HG03025 (cell line): ENCODE data around the gene ZGRF1.
A peak's percentile ranks its signal among the peaks of the same experiment; 100 is the strongest.
"Not testable (repeated sequence)": the region's sequence is repeated elsewhere in the genome, so short reads cannot be mapped to it uniquely, and the experiment has no call there.

ENCODE experiments used
- ATAC-seq: cut with Tn5 transposase; IDR thresholded peaks from one replicate; pipeline ENCODE4 v1.9.1; 2021; ENCODE audit warnings: mild to moderate bottlenecking, moderate library complexity; ENCODE audit not compliant: unreplicated experiment, low FRiP score

Gene ZGRF1, protein sequence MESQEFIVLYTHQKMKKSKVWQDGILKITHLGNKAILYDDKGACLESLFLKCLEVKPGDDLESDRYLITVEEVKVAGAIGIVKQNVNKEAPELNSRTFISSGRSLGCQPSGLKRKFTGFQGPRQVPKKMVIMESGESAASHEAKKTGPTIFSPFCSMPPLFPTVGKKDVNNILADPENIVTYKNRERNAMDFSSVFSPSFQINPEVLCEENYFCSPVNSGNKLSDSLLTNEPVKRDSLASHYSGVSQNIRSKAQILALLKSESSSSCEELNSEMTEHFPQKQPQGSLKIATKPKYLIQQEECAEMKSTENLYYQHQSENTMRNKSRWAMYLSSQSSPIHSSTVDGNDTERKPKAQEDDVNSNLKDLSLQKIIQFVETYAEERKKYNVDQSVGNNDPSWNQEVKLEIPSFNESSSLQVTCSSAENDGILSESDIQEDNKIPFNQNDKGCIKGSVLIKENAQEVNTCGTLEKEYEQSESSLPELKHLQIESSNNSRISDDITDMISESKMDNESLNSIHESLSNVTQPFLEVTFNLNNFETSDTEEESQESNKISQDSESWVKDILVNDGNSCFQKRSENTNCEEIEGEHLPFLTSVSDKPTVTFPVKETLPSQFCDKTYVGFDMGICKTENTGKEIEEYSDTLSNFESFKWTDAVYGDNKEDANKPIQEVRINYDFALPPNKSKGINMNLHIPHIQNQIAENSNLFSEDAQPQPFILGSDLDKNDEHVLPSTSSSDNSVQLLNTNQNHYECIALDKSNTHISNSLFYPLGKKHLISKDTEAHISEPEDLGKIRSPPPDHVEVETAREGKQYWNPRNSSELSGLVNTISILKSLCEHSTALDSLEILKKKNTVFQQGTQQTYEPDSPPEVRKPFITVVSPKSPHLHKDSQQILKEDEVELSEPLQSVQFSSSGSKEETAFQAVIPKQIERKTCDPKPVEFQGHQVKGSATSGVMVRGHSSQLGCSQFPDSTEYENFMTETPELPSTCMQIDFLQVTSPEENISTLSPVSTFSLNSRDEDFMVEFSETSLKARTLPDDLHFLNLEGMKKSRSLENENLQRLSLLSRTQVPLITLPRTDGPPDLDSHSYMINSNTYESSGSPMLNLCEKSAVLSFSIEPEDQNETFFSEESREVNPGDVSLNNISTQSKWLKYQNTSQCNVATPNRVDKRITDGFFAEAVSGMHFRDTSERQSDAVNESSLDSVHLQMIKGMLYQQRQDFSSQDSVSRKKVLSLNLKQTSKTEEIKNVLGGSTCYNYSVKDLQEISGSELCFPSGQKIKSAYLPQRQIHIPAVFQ (N-terminal part only)

DNA sequence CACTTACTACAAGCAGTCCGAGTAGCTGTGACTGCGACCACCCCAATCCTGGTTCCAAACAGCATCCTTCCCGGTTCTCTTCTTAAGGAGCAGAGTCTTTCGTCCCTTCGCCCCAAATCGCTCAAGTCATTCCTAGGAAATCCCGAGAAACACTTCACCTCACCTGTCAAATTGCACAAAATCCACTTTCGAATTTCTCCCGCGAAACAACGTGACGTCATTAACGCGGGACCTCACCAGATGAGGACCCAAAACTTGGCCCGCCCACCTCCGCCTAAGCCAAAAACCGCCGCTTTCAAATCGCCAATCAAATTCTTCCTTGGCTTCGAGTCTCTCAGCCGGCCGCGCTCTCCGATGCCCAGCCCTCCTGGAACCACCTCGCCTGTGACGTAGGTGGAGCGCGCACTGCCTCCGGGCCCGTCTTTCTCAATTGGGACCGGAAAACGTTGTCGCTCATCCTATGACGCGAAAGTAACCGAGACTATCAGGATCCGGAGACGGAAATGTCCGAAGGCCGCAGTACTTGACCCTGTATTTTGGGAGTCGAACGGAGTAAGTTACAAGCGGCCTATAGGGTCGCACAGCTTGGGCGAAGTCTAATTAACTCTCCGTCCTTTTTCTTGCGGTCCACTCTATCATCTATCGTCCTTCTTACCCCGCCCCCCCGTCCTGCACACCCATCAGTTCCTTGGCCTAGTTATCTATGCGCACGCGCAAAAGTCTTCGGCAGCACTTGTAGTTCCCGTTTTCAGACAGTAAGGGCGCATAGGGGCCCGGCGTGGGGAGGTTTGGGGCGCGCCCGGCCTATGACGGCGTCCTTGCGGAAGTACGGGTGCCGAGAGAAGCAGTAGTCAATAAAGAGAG, at the start of gene ZGRF1, which contains the start of gene LARP7:
Gene ZGRF1 (minus strand): TSS at position 222 of the 864 bp plus-strand sequence. CDS start 3,733 bp downstream, outside the sequence.
Gene LARP7 (plus strand): TSS at position 456 of the 864 bp plus-strand sequence. CDS start 7,527 bp downstream, outside the sequence.
- ATAC-seq, result peak; percentile 92

DNA sequence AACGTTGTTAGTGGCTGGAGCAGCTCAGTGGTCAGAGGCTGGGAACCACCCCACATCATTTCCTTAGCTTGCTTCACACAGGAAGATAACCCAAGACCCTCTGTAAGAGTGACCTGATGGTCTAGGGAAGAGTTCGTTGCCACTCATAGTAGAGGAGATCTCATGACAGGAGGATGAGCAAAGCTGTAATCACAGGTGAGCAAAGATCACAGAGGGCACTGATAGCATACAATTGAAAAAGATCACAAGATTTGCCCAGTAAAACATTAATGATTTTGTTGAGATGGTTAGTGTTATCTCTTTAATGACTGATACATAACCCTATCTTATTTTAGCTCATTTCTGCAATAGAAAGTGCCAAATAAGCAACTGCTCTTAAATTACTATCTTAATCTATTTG, 44.3 kb upstream of the ZGRF1 start:
- ATAC-seq, result no peak

DNA sequence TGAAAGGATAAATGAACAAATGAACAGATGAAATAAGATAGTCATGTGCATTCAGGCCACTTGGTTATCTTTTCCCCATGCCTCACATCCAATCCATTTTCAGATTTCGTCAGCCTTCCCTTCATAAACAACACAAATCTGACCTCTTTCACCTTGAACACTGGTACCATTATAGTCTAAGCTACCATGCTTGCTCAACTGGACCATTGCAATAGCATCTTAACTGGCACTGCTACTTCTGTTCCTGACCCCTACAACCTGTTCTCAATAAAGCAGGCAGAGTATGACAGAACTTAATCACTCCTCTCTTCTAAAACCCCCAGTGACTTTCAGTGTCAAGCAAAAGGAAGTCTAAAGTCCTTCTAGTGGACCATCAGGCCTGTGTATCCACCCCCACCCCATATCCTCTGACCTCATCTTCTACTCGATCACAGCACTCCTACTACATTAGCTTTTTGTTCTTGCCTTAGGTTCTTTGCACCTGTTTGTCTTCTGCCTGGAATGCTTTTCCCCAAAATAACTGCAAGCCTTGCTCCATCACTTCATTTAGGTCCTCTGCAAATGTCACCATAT, 40.9 kb upstream of the ZGRF1 start:
- no peak for ATAC-seq

DNA sequence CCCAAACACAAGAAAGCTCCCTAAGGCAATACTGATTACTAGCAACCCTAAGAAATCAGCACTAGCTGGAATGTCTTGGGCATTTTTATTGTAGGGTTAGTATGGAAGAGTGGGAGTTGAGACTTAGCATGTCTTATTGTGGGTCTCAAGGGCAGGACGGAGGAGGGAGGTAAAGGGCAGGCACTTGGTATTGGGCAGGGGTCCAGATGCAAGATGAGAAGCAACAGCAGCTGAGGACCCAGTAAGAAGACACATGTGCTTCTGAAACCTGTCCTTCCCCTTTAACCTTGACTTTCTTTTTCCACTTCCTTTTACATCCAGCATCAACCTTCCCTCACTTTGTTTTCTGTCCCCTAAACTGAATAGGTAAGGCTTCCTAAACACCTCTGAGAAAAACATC, 37.7 kb upstream of the ZGRF1 start:
- no peak for ATAC-seq

DNA sequence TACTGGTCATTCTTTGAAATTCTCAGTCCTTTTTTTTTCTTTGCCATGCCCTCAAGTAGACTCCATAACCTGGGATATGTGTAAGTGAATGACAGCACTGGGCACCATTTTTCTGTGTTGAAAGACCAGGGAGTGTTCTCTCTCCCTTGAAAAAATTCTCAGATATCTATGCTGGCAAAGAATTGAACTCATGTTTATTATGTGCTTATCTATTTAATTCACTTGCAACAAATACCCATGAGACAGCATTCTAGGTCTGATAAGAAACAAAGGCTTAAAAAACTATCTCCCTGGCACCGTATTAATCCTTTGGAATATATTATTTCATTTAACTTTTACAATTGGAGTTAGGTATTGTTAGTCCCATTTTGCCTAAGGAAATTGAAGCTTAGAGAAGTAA, 37.0 kb upstream of the ZGRF1 start:
- ATAC-seq, result no peak

DNA sequence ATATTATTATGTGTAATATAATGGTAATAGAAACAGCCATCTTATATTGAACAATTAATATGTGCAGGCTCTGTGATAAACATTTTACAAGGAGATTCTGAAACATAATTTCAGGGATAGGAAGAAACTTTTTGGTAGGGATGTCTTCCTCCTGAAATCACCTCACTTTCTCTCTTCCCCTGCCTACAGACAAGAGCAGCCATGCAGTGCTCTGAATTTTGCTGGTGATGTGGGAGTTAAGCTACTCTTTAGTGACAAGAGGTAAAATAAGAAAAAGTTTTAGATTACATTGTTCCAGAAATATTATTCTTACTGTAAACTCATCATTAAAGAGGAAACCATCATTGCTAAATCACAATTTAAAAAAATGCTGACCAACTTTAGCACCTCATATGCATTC, 36.4 kb upstream of the ZGRF1 start:
- ATAC-seq, result no peak

DNA sequence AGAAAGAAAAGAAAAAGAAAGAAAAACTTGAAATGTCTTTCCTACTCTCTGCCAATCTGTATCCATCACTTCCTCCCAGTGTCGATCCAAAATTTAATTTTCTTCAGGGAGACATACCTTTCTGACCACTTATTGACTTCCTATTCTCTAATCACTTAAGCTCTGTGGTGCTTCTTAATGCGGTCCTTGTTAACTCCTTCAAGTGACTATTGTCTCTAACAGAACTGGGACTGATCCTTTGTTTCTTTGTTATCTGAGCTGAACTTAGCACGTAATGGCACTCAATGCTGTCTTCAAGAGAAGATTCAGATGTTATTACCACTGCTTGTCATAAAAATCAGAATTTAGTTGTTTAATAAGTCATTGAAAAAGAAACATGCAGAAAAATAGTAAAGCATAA, 31.4 kb upstream of the ZGRF1 start:
- ATAC-seq, result no peak

DNA sequence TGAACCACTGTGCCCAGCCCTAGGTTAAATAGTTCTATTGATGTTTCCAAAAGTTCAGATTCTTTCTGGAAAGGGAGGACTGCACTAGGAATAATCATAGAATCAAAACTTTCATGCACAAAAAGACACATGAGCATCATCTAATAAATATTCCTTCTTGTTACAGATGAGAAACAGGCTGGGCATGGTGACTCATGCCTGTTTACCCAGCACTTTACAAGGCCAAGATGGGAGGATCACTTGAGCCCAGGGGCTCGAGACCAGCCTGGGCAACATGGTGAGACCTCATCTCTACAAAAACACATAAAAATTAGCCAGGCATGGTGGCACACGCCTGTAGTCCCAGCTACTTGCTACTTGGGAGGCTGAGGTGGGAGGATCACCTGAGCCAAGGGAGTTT, 27.9 kb upstream of the ZGRF1 start:
- ATAC-seq, result no peak

DNA sequence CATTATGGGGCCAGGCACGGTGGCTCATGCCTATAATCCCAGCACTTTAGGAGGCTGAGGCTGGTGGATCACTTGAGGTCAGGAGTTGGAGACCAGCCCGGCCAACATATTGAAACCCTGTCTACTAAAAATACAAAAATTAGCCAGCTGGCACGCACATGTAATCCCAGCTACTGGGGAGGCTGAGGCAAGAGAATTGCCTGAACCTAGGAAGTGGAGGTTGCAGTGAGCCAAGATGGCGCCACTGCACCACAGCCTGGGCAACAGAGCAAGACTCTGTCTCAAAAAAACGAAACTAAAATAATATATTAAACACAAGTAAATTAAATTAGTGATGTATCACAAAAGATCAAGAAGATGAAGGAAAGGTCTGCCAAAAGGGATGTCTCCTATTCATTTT, 19.4 kb upstream of the ZGRF1 start:
- not testable (repeated sequence) for ATAC-seq

DNA sequence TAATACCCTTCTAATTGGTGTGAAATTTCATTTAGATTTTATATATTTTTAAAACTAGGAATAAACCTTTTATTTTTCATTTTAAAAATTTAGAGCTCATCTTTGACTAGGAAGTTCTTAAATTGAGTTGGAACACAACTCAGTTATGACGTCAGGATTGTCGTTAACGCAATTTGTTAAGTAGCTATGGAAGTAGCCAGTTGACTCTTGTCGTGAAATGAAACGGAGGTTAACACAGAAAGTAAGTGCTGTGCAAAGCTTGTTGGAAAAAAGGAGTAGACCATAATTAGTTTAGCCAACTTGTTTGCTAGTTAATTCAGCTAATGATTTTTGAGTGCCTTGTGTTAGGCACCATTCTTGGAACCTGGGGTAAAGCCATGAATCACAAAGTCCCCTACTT, 18.6 kb upstream of the ZGRF1 start:
- no peak for ATAC-seq

DNA sequence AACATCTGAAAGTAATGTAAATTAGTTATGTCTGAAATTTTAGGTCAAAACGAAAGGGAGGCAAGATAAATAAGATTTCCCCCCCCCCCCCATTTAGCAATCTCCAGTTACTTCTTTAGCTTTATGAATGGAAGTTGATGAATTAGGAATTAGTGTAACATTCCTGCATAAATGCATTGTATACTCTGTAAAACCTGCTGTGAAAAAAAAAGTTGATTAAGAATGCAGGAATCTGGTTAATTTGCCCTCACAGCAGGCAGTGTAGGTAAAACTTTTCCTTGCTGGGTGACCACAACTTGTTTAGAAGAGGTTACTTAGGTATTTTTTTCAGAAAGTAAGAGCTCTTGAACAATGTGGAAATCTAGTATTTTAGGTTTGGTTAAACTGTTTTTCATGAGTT, 15.5 kb upstream of the ZGRF1 start:
- no peak for ATAC-seq

DNA sequence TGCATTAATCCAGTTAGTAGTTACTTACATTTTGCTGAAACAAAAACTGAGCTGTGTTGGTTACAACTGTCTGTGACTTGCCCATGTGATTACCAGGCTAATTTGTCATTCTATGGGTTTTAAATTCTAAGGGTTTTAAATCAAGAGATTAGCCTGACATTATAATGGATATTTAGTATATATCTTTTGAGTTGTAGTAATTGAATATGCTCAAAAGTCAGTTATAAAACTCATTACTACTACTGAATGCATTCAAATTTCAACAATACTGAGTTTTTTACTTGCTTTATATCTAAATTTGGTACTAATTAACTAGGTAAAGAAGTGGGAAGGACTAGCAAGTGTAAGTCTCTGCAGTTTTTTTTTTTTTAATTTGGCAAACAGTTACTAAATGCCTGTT, 14.9 kb upstream of the ZGRF1 start:
- no peak for ATAC-seq

DNA sequence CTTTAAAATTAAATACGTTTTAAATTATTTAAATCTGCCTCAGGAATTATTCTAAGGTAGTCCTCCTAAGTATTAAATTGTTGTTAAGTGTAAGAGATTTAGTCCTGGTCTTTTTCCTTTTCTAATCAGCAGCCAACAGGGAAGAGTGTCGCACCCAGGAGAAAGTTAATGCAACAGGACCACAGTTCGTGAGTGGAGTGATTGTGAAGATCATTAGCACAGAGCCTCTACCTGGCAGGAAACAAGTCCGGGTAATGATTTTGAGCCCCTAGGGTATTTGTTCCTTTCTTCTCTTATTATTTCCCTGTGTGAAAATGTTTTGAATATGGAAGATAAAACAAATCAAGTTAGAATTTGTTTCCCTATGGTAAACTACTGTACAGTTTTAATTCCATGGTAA, 13.6 kb upstream of the ZGRF1 start:
- no peak for ATAC-seq

DNA sequence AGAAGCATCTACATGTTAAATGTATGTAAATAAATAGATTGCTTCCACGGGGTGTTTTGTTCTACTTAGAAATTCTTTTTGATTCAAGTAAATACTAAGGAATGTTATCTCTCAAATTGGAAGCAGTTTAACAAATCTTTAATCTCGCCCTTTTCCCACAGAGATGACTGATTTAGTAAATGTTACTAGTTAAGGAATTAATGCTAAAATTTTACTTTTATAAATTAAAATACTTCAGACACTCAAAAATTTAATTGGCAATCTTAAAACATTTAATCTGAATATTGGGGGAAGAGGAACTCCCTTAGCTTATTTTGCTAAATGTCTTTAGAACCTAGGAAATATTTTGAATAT, 12.3 kb upstream of the ZGRF1 start:
- no peak for ATAC-seq

DNA sequence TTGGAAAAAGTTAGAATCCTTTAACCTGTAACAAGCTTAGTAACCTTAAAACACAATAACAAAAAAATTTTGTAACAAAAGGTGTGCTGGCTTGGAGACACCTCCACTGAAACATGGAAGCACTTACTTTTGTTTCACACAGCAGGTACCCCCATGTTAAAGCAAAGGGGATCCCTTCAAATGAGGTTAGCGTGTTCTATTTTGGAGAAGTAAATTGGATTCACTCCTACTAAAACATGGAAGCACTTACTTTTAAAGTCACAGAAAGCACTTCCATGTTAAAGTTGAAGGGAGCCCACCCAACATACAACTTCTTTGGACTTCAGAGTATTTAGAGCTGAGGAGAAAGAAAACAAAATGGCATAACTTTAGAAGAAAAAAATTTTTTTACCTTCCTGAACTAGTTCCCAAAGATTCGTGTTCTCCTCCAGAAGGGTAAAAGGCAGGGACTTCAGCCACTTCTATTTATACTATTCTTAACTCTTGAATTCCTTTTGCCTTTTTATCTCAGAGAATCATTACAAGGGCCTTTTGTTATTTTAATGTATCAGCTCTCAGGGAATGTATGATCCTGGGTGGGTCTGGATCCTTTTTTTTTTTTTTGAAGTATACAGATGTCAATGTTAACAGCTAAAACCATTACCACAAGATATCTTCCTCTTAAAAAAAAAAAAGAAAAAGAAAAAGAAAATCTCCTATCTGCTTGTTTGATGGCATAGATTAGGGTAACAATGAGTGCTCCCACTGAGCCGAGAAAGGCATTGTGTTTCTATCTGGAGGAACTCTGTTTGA, 11.8 kb upstream of the ZGRF1 start:
- no peak for ATAC-seq

DNA sequence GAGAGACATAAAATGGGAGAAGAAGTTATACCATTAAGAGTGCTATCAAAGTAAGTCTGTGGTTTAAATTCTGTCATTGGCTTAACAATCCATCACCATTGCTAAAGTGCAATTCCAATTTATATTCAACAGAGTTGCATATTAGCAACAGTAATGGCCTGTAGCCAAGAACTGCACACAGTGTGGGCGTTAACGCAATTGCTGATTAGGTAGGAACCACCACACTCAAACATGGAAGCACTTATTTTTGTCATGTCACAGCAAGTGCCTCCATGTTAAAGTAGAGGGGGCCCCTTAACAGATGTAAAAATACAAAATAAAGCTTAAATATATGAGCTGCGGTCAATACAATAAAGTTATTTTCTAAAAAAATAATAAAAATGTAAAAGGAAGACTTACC, 11.1 kb upstream of the ZGRF1 start:
- ATAC-seq, result no peak

DNA sequence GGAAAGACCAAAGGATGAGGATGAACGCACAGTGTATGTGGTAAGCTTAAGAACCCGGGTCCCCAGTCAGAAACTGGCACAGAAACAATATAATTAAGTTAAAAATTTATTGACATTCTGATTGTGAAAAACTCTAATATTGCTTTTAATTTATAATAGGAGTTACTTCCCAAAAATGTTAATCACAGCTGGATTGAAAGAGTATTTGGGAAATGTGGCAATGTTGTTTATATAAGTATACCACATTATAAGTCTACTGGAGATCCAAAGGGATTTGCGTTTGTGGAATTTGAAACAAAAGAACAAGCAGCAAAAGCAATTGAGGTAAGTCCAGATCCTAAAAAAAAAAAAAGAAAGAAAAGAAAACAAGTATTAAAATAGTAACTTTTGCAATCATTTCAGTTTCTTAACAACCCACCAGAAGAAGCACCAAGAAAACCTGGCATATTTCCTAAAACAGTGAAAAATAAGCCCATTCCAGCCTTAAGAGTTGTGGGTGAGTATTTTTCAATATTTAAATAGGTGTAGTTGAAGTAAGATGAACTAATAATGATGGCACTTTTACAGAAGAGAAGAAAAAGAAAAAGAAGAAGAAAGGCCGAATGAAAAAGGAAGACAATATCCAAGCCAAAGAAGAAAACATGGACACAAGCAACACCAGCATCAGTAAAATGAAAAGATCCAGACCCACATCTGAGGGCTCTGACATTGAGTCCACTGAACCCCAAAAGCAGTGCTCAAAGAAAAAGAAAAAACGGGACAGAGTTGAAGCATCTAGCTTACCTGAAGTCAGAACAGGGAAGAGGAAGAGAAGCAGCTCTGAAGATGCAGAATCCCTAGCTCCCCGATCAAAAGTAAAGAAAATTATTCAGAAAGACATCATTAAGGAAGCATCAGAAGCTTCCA, 10.2 kb upstream of the ZGRF1 start:
- ATAC-seq, result no peak
